ENCODE results near the gene BLACAT1. TPM values are rescaled to one million over a fixed set of nuclear protein-coding genes. Genes with fewer than 3 reads are reported as not detected.
"Not testable (repeated sequence)": the region's sequence is repeated elsewhere in the genome, so short reads cannot be mapped to it uniquely, and the experiment has no call there.

The BLACAT1 gene
- total RNA-seq, 1 donor from 2014 or later = not detected

DNA sequence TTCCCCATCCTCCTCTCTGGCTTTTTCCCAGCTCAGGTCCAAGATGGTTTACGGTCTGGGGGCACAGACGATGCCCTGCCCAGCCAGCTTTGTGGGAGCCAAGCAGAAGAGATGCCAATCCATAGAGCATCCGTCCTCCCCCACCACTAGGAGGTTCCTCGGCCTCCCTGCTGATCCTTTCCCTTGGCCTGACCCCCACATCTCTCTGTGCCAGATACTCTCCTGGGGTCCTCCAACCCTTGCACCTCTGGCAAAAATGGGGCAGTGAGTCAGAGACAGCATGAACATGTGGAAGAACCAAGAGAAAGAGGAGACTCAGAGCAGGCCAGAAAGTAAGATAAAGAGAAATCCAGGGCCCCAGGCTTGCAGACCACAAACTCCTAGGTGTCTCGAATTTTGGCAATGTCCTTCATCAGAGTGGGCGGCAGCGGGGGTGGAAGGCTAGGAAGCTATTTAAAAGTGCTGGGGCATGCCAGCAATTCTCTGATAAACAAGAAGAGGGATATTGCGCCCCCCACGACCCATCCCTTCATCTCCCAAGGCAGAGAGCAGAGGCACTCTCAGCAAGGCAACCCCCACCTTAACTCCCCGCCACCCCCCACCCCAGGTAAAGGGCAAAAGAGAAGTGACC is 11.4 kb downstream of the BLACAT1 start:
- intact Hi-C loops (cut with DNase I) = no loop called here
- DNase-seq (ENCODE audit: low spot score) = no peak

DNA sequence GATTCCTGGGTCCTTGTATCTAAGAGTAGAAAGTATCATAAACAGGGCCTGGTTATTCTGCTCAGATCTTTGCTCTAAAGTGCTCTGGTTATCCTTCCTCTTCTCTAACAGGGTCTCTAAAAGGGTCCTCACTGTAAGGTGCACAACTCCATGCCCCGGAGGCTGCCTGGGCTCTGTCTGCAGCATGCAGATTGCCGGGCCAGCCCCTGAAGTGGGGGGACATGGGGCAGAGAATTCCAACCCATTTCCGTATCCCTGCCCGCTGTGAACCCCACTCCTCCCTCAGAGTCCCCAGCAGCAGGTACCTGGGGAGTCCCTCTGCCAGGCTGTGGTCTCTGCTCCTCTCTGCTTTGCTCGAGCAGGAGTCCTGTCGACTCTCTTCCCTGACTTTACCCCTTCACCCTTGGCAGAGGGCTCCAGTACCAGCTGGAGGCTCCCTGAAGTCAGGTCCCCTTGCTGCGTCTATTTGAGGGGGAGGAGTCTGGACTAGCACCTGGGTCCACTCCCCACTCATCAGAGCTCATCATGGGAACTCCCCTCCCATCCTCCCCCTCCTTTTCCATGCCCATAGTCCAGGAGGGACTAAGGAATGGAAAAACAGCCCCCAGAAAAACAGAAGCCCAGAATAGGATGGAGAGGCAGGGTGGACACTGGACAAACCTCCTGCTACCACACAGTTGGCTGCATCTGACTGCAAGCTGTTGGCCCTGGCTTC is 12.1 kb downstream of the BLACAT1 start:
- intact Hi-C loops (cut with DNase I) = no loop called here
- no peak for DNase-seq (ENCODE audit: low spot score)

DNA sequence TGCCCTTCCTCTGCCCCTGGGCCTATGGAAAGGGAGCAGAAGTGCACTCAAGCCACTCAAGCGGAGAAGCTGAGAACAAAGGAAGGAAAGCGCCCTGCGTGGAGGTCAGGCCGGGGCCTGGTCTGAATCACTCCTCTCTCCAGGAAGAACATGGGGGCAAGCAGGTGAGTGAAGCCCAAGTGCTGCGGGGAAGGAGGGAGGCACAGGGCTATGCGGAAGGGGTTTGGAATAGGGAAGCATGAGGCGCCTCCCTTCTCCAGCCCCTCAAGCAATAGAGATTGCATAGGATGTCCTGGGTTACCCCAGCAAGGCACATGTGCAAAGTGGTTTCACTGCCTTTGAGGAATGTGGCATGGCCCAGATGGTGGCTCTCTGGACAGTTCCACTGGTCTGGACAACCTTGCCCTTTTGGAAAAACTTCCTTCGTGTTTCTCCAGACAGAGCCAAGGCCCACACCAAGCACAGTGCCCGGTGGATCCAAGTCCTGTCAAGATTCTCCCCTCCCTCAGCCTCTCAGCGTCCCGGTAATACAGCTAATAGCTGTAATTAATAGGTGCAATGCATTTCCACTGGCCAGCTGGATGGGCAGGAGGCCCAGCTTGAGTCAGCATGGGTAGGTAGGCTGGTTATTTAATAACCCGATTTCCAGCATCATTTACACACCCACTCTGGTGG is 13.7 kb downstream of the BLACAT1 start:
- intact Hi-C loops (cut with DNase I) = no loop called here
- DNase-seq (ENCODE audit: low spot score) = no peak

DNA sequence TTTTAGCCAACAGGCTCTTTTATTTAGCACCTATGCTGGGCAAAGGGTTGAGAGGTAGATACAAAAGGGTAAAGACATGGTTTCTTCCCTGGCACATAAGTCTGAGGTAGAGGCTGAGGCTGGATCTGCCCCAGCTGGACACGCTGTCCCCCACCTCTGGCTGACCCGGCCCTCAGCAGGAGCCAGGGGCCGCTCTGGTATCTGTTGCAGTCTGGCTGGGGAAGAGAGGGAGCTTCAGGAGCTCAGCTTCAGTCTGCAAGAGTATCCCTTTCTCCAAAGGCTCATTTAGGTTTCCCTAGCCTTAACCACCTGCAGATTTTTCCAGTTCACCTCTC is 14.2 kb downstream of the BLACAT1 start:
- intact Hi-C loops (cut with DNase I) = no loop called here
- no peak for DNase-seq (ENCODE audit: low spot score)

DNA sequence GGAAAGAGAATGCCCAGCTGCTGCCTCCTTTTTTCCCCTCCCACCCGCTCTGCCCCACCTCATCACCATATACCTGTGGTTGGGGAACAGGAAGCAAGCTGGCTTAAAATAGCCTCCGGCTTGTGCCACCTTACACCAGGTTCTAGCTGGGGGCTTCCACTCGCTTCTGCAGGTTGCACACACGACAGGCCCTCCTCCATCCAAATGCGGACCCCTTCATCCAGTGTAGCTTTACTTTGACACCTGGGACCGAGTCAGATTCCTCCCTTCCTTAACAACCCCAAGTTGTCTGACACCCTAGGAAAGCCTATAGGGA is 14.6 kb downstream of the BLACAT1 start:
- intact Hi-C loops (cut with DNase I) = no loop called here

DNA sequence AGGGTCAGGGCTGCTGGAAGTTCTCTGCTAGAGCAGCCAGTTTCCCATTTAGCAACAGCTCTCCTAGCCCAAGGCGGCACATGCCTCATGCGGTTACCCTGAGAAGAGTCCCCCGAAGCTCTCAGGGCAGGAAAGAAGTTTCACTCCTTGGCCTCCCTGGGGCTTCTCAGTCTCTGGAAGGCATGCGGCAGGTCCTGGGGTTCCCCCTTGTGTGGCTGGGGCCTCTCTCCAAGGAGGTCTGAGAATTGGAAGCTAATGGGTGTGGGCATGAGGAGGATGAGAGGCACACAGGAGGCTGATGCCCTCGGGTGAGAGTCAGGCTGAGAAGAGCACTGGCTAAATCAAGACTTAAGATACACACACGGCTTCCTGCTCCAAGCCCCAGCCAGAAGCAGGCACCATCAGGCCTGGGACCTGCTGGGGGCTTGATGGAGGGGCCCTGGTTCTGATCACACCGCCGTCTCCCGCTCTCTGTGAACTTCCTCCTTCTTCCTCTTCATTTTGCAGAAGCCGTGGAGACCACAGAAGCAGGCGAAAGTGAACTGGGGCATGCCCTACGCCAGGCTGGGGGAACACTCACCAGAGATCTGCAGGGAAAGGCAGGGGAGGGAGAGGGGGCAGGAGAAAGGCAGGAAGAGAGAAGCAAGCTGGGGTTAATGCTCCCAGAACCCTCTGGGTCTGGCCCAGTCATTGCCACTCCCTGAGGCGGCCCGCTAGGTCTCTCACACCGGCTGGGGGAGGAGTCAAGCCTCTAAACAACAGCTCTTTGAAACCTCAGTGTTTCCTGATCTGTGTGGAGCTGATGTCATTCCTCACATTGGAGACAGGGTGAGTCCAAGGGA is 15.1 kb downstream of the BLACAT1 start:
- no peak for DNase-seq (ENCODE audit: low spot score)
- intact Hi-C loops (cut with DNase I) = no loop called here

More for the DNA sequence above, 14.6 kb downstream of the BLACAT1 start:
- no peak for DNase-seq (ENCODE audit: low spot score)

DNA sequence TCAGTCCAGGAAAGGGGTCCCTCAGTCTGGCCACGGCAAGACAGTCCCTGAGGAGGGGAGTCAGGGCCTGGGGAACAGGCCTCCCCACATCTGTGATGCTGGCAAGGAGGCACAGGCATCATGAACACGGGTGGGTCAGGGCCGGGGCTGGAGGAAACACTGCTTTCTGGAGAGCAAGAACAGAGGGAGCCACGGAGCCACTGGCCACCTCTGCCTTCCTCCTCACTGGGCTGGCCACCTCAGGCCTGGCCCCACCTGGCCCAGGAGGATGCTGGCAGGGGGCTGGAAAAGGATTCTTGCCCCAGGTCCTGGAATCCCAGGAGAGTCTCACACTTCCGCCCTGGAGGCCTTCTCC is 15.7 kb downstream of the BLACAT1 start:
- intact Hi-C loops (cut with DNase I) = no loop called here
- DNase-seq (ENCODE audit: low spot score) = no peak

DNA sequence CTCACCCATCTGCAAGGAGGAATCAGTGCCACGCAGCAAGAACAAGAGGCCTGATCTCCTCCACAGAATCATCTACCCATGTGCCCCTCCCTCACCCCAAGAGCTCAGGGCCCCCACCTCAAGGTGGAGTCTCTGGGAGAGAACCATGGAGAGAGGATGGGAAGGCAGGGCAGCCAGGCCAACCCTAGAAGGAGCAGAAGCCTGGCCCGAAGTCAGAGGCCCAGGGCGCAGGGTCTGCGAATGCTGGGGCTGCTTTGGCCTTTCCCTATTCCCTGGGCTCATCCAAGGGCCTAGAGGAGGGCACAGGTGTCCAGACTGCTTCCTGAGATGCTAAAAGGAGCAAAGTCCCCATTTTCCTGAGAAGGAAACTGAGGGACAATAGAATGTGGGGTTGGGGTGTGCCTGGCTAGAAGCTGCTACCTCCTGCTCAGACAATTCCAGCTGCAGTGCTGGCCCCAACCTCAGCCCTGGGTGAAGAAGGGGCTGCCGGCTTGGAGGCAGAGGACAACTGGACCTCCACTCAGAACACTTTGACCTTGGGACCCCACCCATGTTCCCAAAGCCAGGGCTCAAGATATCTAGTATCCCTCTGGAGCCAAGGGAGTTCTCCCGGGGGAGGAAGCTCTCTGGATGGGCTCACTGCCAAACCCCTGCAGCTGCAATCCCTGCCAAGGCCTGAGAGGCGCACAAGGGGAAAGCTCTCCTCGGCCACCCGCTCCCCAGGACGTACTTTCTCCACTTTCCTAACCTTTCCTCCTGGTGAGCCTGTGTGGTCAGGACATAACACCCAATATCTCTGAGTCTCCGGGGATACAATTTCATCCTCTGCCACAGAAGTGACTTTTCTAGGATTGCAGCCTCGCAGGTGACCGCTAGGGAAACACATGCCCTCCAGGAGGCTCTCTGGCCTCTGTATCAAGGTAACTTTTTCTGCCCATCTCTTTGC is 17.4 kb downstream of the BLACAT1 start:
- peak; percentile 85 for DNase-seq (ENCODE audit: low spot score)
- intact Hi-C loops (cut with DNase I) = loop anchor here (5.0 kb wide), 1 partner anchor 39 kb away; no protein-coding TSS in a partner anchor

DNA sequence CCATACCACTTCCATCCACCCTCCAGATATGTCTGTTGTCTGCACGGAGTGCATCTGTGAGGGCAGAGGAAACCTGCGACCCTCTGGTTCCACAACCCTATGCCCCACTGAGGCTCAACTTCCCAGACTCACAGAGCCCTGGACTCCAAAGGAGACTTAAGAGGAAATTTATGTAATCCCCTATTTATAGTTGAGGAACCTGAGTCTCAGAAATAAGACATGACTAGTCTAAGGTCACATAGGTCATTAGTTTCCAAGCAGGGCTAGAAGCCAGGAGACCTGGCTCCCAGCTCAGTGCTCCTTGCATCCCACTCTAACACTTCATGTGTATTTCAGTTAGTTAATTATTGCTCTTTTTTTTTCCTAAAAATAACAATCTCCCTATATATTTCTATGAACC is 18.3 kb downstream of the BLACAT1 start:
- intact Hi-C loops (cut with DNase I) = loop anchor here (5.0 kb wide), 1 partner anchor 40 kb away; no protein-coding TSS in a partner anchor
- DNase-seq (ENCODE audit: low spot score) = no peak

DNA sequence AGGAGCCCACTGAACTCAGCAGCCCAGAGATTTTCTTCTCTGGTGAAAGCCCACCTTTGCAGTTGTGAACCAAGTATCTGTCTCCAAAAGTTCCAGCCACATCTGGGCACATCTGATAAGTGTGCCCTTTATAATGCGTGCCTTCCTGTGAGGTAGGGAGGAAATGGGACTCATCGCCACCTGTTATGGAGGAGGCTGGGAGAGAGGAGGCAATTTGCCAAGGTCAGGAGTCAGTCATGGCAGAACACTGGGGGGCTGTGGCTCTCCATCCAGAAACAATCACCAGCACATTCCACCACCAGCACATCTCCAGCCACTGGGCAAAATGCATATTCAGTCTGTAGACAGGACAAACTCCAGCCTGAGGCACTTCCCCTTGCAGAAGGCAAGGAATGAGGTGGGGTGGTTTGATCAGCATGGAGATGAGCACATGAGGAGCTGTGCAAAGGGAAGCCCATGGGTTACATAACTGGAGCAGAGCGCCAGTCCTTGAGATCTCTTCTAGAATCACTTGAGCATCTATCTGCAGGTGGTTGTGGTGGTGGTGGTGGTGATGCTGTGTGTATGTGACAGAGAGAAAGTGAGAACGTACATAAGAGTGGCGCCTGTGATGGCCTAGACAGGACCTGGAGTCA is 19.0 kb downstream of the BLACAT1 start:
- DNase-seq (ENCODE audit: low spot score) = peak; percentile 56
- intact Hi-C loops (cut with DNase I) = loop anchor here (5.0 kb wide), 1 partner anchor 40 kb away; no protein-coding TSS in a partner anchor

DNA sequence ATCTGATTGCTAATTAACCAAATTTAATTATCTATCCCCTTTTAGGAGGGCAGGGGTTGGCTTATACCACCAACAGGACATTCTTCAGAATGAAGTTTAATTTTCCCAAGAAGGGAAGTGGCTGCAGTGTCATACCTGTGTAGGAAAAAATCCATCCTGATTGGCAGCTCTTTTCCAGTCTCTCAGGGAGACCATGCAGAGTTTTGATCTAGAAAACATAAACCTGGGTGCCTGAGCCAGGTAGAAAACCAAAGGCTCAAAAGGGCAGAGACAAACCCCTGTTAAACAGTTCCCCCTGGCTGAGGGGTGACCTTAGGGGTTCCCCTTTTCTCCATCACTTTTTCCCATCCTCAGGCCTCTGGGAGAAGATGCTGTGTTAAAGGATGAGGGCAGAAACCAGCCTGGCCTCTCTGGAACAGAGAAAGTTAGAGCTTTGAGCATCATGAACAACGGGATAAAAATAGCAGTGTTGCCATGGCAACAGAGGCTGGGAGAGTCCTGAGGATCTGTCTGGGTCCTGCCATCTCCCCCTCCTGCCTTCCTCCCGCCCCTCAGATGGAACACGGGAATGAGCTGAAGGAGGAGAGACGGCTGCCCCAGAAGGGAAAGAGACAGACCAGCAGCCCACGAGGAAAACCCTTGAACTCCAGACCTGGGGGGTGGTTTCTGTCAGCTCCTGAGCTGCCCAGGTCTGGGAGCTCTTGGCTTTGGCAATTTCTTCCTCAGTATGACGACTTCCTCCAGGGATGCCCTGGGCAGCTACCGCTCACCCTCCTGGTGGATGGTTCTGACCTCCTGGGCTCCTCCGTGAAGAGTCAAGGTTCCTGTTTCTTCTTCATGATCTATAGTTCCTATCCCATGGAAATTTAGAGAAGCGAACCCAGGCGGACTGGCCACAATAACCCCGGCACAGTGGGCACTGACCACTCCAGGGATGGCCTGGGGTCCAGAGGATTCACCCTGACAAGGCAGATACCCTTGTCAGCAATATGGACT is 20.0 kb downstream of the BLACAT1 start:
- intact Hi-C loops (cut with DNase I) = loop anchor here (5.0 kb wide), 1 partner anchor 41 kb away; no protein-coding TSS in a partner anchor
- DNase-seq (ENCODE audit: low spot score) = peak; percentile 27

DNA sequence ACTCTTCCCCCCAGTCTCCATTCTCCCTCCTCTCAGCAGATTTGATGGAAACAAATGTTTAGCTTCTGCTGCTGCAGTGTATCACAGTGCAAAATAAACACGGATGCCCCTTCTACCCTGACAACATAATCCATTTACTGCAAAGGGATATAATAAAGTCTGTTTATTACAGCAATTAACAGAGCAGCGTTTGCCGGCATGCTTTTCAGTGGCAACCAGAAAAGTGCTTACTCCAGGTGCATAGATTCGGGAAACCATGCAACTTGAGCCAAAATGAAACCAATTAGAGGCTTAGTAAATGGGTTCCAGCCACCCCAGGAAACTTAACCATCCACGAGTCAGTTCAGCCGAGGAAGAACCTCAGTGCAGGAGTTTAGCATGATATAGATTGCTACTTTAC is 21.1 kb downstream of the BLACAT1 start:
- DNase-seq (ENCODE audit: low spot score) = no peak
- intact Hi-C loops (cut with DNase I) = loop anchor here (5.0 kb wide), 1 partner anchor 43 kb away; no protein-coding TSS in a partner anchor

DNA sequence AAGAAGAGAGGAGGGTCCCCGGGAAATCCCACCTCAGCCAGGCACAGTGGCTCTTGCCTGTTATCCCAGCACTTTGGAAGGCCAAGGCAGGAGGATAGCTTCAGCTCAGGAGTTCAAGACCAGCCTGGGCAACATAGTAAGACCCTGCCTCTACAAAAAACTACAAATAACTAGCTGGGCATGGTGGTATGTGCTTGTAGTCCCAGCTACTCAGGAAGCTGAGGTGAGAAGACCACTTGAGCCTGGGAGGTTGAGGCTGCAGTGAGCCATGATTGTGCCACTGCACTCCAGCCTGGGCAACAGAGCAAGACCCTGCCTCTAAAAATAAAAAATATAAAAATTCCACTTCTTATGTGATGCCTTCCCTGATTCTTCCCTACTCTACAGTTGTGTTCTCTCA is 23.2 kb downstream of the BLACAT1 start:
- DNase-seq (ENCODE audit: low spot score); intact Hi-C loops (cut with DNase I): not testable (repeated sequence)

DNA sequence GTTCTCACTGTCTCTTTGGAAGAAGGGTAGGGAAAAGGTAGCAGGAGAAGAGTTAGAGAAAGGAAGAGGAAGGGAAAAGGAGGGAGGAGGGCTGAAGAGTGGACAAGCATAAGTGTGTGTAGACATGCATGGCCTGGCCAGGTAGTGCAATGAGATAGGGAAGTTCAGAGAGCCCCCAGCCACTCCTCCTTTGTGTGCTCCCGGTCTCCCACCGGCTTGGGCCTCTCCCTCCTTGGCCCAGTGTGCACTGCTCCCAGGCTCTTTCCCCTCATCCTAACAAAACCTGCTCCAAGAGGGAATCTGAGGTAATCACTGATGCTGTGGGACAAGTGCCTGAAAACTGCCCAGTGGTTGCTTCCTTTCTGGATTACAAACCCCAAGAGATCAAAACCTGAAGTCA is 23.7 kb downstream of the BLACAT1 start:
- intact Hi-C loops (cut with DNase I) = no loop called here
- peak; percentile 66 for DNase-seq (ENCODE audit: low spot score)

DNA sequence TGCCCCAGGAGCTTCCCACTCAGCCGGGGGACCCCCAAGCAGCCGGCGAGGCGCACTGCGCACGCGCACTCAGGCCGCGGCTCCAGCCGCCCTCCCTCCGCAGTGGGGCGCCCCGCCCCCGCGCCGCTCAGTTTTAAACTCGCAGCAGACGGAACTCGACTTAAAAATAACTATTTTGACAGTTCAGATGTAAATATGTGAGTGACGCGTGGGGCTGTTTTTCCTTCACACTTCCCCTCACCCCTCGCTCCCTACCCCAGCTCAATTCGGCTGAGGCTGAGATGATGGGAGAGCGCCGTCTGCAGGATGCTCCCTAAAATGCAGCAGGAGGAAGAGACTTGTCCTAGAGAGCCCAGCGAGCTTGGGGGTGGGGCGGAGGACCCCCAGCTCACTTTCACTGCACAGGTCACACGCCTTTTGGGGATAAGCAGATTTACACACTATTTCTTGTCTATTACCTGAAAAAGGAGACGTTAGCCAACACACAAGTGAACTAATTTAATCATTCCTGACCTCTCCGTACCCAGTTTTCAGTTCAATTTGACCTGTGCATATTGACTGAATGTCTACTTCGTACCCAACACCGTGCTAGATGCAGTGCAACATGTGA is 25.0 kb downstream of the BLACAT1 start:
- intact Hi-C loops (cut with DNase I) = loop anchor here (2.0 kb wide), 2 partner anchors 34 to 76 kb away; no protein-coding TSS in a partner anchor
- DNase-seq (ENCODE audit: low spot score) = peak; percentile 74

DNA sequence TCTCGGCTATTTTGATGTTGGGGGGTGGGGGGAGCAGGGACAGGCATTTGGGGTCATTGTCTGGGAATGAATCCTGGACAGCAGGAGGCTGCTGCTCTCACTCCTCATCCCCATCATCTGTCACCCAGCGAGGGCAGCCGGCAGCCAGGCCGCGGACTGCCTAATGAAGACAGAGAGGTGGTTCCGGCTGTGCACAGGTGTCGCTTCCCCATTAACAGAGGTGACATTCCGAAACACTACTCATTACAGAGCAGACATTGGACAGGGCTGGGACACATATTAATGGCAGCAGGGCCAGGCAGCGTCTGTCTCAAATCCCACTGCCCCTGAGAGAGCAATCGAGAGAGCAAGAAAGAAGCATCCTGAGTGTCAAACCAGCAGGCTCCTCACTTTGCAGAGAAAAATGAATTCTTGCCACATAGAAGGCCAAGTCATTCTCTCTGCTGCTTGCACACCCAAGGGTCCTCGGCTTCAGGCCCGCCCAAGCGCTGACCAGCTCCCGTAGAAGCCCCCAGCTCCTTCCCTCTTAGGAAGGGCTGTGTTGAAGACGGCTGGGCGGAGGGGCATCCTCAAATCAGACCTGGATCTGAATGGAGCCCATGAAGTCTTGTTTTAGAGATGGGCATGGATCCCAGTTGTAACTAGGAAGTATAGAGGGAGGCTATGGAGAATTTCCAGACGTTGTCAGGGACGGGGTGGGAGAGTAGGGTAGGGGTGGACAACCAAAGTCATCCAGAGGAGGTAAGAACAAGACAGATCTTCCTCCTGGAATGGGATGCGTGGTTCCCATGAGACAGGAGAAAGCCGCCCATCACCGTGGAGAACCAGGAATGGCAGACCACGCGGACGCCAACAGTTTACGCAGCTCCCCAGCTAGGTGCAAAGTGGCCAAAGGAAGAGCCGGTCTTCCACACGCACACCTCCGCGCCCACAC is 25.8 kb downstream of the BLACAT1 start:
- intact Hi-C loops (cut with DNase I) = loop anchor here (2.0 kb wide), 2 partner anchors 33 to 75 kb away; no protein-coding TSS in a partner anchor
- peak; percentile 58 for DNase-seq (ENCODE audit: low spot score)

Measured in cardiac septum (tissue), 1 donor.